ENCODE data around the gene PRDX6.

PRDX6 gene

DNA sequence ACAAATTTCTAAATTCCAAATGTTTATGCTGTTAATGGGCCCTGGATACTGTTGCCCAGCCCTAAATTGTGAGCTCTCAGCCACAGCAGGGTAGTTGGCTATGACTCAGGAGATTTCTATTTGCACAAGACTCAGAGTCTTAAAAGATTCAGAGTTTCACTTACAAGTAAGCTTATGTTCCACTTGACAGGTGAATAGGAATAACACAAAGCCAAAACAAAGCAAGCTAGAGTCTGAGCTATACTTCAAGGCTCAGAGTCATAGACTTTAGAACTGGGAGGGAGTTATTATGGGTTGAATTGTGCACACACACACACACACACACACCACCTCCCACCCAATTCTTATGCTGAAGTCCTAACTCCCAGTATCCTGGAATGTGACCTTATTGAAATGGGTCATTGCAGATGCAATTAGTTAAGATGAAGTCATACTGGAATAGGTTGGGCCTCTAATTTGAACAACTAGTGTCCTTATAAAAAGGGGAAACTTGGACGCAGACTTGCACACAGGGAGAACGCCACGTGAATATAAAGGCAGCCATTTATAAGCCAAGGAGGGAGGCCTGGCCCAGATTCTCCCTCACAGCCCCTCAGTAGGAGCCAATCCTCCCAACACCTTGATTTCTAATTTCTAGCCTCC is 30.2 kb downstream of the PRDX6 start:
- Histone ChIP-seq H4K20me1 (ENCODE audit: low read depth, low read length) (no peaks in the 10 kb centered on the region), H3K9me3 (ENCODE audit: insufficient read depth, low read length) (no peaks in the 10 kb centered on the region), H3K9me2 (replicated peaks; ENCODE audit: insufficient read depth, low read length) (no peaks in the 10 kb centered on the region), H3K4me2 (ENCODE audit: low read depth, low read length, poor library complexity, severe bottlenecking) (no peak overlapping the region), H3K27me3 (ENCODE audit: low read length) (no peaks in the 10 kb centered on the region), H3K27ac (ENCODE audit: low read depth, low read length) (no peak overlapping the region), H3K36me3 (ENCODE audit: low read length) (no peaks in the 10 kb centered on the region), H3K9ac (ENCODE audit: low read length) (no peak overlapping the region), H3K79me2 (ENCODE audit: insufficient read depth, low read length) (no peaks in the 10 kb centered on the region), H3F3A (ENCODE audit: insufficient read depth) (no peaks in the 10 kb centered on the region), H3K4me3 (ENCODE audit: insufficient read depth, low read length, poor library complexity, severe bottlenecking) (no peak overlapping the region), H2AFZ (ENCODE audit: low read depth, low read length, severe bottlenecking) (no peak overlapping the region)
- no peak for TF ChIP-seq EZH2phosphoT487 (conservative IDR thresholded peaks at IDR 0.05; ENCODE audit: low read length)
- no peak for TF ChIP-seq CTCF (IDR thresholded peaks at IDR 0.05; ENCODE audit: insufficient read depth, low read length, poor library complexity, severe bottlenecking)

GRCh38 chr1:173507847-173508209 is 30.7 kb downstream of the PRDX6 start:
- H4K20me1 ChIP-seq (ENCODE audit: low read depth, low read length), result no peaks in the 10 kb centered on the region
- no peak overlapping the region for H3K9ac ChIP-seq (ENCODE audit: low read length)
- no peaks in the 10 kb centered on the region for H3K9me2 ChIP-seq (replicated peaks; ENCODE audit: insufficient read depth, low read length)
- H3K27me3 ChIP-seq (ENCODE audit: low read length), result no peaks in the 10 kb centered on the region
- H3K36me3 ChIP-seq (ENCODE audit: low read length), result no peaks in the 10 kb centered on the region
- H3K79me2 ChIP-seq (ENCODE audit: insufficient read depth, low read length), result no peaks in the 10 kb centered on the region
- TF ChIP-seq EZH2phosphoT487 (conservative IDR thresholded peaks at IDR 0.05; ENCODE audit: low read length) (no peak), CTCF (IDR thresholded peaks at IDR 0.05; ENCODE audit: insufficient read depth, low read length, poor library complexity, severe bottlenecking) (no peak)
- H3K9me3 ChIP-seq (ENCODE audit: insufficient read depth, low read length), result no peaks in the 10 kb centered on the region
- no peak overlapping the region for H2AFZ ChIP-seq (ENCODE audit: low read depth, low read length, severe bottlenecking)
- no peak overlapping the region for H3K4me2 ChIP-seq (ENCODE audit: low read depth, low read length, poor library complexity, severe bottlenecking)
- no peak overlapping the region for H3K4me3 ChIP-seq (ENCODE audit: insufficient read depth, low read length, poor library complexity, severe bottlenecking)
- H3K27ac ChIP-seq (ENCODE audit: low read depth, low read length), result no peak overlapping the region
- no peaks in the 10 kb centered on the region for H3F3A ChIP-seq (ENCODE audit: insufficient read depth)

- H3K9me3 ChIP-seq (ENCODE audit: insufficient read depth, low read length), result no peaks in the 10 kb centered on the region
Observed at GRCh38 chr1:173508541-173508940, 31.4 kb downstream of the PRDX6 start.

More at GRCh38 chr1:173508541-173508940, 31.4 kb downstream of the PRDX6 start:
- Histone ChIP-seq H3K36me3 (ENCODE audit: low read length) (no peaks in the 10 kb centered on the region), H3K9me2 (replicated peaks; ENCODE audit: insufficient read depth, low read length) (no peaks in the 10 kb centered on the region), H3K27me3 (ENCODE audit: low read length) (no peaks in the 10 kb centered on the region), H3K4me2 (ENCODE audit: low read depth, low read length, poor library complexity, severe bottlenecking) (no peak overlapping the region), H3K27ac (ENCODE audit: low read depth, low read length) (no peak overlapping the region), H3K4me3 (ENCODE audit: insufficient read depth, low read length, poor library complexity, severe bottlenecking) (no peak overlapping the region), H3F3A (ENCODE audit: insufficient read depth) (no peaks in the 10 kb centered on the region), H3K9ac (ENCODE audit: low read length) (no peak overlapping the region), H4K20me1 (ENCODE audit: low read depth, low read length) (no peaks in the 10 kb centered on the region), H3K79me2 (ENCODE audit: insufficient read depth, low read length) (no peaks in the 10 kb centered on the region), H2AFZ (ENCODE audit: low read depth, low read length, severe bottlenecking) (no peak overlapping the region)
- no peak for TF ChIP-seq EZH2phosphoT487 (conservative IDR thresholded peaks at IDR 0.05; ENCODE audit: low read length)
- no peak for TF ChIP-seq CTCF (IDR thresholded peaks at IDR 0.05; ENCODE audit: insufficient read depth, low read length, poor library complexity, severe bottlenecking)
